NOMO-1 (cell line): ENCODE results near the gene THBS2.

Experiments used
- DNase-seq, 2 experiments: peaks; one replicate each; lab custom pipeline; 2025; ENCODE audit not compliant: unreplicated experiment in 2 of 2; lab: John Stamatoyannopoulos, UW

Gene THBS2

DNA sequence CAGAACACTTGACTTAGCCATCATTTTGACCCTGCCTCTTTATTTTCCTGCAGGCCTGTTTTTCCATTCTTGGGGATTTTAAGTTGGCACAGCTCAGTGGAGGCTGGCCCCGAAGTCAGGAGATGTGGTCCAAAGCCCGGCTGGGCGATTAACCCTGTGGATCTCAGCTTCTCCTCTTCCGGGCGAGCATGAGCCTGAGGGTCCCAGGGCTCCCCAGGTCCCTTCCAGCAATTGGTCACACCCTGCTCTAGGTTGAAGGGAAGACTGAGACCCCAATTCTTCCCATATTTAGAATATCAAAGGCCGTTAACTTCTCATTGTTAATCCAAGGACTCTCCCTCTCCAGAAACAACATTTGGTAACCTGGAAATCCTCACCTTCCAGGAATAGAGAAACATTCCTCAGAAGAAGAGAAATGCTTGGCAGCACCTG lies 2.3 kb downstream of the THBS2 start:
- DNase-seq: no peak

DNA sequence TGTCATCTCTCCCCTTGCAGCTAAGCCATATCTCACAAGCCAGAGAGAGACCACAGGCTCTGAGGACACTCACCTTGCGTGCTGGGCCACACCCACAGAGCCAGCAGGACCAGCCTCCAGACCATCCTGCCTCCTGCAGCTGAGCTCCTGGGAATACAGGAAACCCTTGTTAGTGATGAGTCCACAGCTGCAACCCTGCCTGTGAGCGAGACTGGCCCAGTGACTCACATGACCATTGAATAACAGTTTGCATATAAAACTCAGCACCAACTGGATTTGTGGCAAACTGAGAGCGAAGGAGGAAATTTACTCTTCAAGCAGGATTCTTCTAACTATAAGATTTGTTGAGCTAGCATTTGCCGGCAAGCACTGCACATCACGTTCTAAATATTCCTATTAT lies 3.0 kb downstream of the THBS2 start:
- DNase-seq: no peak

DNA sequence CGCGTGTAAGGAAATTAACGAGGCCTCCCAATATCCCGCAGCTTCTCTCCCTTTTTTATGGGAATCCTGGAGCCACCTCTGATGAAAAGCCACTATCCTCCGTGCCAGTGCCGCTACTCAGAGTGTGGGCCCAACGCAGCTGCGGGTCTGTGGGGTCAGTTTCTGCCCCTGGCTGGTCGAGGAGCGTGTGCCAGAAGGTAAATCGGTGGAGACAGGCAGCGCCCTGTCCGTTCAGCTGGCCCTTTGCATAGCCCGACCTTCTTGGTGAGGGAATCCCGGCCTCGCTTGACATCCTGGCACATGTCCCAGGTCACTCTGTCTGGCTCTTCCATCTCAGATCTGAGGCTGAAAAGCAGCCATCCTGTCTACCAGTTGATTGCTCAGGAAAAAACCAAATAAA lies 4.6 kb downstream of the THBS2 start:
- DNase-seq: no peak

DNA sequence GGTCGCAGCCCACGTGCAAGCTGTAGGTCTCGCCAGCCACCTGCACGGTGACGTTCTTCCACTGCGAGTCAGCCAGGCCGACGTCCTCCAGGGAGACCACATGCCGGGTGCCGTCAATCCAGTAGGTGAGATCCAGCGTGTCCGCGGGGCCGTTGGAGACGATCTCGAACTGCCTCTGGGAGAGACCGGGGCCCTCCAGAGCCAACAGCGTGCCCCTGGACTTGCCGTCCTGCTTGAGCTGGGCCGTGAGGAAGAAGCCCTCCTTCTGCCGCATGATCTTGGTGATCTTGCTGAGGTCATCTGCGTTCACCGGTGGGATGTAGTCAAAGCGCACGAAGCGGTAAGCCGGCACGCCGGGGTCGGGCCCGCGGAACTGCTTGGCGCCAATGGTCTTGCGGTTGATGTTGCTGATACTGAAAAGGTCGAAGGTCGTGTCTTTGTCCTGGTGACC lies 5.1 kb downstream of the THBS2 start:
- DNase-seq: no peak

DNA sequence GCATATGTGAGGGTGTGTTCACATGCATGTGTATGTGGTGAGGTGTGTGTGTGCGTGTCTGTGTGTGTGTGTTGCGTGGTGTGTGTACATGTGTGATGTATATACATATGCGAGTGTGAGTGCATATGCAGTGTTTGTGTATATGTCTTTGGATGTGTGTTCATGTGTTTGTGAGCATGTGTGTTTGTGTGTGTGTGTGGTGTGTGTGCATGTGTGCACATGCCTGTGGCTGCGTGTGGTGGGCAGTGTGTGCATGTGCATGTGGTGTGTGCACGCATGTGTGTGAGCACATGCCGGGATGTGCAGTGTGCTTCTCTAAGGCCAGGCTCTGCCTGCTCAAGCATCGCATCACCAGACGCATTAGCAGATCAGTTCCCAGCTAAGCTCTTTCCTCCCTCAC lies 5.7 kb downstream of the THBS2 start:
- no peak for DNase-seq

DNA sequence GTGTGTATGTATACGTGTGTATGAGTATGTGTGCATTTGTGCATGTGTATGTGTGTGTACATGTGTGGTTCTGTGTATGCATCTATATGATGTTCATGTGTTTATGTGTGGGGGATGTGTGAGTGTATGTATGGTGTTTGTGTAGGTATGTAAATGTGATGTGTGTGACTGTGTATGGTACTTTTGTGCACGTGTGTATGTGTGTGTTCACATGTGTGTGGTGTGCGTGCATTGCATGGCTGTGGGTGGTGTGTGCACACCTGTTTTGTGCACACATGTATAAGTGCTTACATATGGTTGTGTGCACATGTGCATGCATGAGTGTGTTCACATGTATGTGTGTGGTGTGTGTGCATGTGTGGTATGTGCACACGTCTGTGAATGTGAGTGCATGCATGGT lies 6.2 kb downstream of the THBS2 start:
- no peak for DNase-seq

DNA sequence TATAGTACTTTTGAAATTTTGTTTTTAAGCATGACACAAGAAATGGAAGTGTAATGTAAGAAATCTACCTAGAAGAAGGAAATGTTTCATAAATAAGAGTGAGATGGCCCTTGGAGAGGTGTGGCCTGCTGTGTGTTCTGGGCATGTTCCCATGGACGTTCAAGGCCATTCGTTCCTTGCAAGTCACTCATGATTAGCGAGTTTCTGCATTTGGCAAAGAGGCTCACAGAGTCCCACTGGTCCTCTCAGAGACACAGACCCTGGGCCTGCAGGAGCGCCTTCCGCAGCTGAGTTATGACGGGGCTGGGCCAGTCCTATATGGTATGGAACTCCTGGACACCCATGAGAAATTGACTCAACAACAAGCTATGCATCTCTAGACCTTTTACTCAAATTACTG lies 7.2 kb downstream of the THBS2 start:
- no peak for DNase-seq

DNA sequence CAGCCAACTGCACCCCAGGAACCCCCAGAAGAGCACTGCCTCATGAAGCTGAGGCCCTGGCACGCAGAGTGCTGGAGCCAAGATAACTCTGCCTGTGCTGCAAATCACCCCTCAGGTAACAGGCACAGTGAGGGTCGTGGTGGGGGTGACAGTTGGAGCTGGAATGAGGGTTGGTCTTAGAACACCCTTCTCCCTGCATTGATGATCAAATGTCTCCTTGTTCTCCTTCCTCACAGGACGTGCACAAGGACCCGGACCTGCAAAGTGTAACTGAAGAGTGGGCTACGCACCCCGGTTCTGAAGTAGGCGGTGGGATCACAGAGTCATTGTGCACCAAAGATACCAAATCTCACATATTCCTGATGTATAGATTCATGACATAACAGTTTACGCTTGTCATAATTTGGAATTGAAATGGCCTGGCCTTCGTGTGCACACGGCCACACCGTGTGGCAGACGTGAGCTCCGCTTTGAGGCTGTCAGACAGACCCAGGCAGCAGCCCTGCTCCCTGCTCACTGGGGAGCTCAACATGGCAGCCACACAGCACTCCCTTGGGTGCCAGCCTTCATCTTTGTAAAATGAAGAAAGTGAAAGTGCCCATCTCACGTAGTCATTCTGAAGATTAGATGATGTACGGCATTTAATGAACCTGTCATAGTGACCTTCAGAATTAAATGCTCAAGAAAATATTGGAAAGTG lies 8.8 kb downstream of the THBS2 start:
- DNase-seq: no peak

DNA sequence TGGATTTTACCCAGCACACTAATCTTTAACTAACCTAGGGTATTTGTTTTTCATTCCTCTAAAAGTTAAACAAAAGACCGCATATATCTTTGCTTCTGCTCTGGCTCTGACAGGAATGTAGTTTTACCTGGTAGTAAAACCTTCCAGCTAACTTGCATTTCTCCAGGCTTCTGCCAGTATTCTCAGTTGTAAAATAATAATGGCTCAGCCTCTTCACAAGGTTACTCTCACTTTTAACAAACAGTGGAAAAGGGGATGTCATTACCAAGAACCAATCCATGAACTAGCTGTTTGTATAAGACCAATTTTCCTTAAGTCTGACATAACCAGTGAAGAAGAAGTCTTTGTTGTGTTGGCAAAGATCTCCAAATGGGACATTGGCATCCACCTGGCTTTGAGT lies 10.0 kb downstream of the THBS2 start:
- DNase-seq: no peak

DNA sequence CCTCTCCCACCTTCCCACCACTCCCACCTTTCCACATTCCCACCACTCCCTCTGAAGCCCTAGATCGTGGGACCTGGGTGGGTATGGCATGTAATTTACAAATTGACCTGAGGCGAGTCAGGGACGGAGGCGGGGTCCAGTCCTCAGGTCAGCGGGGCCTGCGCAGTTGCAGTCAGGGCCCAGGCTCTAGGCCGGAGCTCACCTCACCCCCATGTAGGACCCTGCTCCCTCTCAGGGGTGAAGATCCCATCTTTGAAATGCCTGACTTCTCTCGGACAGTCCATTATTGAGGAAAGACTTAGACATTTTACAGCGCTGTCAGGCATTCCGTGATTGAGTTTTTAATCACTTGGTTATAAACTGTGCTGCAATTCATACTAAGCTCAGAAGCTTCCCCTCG lies 10.5 kb downstream of the THBS2 start:
- peak in 1 of 2 experiments; percentile 16 for DNase-seq

DNA sequence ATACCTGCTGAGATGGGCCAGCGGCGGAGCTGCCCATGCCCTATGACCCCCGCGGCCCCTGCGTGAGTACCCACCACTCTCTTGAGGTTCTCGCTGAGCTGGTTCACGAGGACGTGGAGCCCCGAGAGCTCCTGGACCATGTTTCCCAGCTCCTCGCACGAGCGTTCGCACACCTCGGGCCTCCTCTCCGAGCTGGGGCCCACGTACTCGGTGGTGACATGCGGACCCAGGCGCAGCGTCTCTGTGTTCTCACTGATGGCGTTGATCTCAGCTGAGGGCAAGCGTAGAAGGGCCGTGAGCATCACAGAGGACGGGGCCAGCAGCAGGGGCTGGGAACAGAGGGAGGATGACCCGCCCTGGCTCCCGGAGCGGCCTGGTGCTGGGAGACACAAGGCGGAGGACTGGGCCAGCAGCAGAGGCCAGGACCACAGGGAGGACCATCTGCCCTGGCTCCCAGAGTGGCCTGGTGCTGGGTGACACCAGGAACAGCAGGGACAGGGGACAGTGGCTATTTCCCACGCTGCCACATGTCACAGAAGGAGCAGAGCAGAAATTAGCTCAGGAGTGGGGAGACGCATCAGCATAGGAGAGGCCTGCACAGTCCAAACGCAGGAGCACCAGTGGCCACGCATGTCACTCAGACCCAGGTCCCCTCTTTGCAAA lies 11.8 kb downstream of the THBS2 start:
- peak in 1 of 2 experiments; percentile 44 for DNase-seq

DNA sequence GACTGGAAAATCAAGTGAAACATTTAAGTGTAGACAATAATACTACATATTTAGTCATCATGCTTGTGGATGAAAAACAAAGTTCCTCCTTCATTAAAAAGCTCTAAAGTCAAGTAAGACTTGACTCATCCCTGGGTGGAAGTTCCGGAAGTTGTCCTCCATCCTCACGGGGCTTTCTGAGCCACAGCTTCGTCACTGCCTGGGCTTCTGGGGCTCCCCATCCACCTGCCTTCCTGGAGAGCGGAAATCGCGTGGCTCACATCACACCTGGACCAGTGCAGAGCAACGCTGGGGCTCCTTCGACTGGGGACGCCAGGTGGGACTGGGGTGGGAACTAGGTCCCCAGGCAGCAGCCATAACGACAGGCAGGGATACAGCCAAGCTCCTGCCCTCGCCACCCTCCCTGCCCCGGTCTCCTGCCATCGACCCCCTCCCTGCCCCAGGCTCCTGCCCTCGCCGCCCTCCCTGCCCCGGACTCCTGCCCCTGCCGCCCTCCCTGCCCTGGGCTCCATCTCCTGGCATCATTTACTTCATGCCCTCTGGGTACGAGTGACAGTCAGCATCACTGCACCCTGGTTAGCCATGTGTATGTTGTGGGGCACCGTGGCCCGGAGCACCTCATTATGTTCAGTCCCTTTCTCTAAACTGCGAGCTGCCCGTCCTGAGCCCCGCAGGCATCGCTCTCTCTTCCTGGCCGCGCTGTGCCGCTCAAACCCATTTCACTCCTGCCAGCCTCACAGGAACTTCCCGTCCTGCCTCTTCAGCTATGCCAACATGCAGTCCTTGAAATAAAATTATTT lies 12.9 kb downstream of the THBS2 start:
- DNase-seq: no peak

DNA sequence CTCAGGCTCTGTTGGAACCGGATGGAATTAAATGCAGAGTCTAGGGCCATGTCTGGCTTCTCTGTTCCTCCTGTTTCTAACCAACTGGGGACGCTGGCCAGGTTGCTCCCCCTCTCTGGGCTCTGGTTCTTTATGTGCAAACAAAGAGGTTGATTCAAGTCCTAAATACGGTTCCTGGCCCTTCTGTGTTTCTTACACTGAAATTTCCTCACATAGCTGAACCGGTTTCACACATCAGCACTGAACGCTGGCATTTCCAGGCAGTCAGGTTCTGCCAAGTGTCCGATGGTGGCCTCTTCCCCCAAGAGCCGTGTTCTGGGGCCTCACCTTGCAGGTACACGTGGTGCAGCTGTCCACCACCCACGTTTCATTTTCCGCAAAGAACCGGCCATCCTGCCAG lies 13.5 kb downstream of the THBS2 start:
- no peak for DNase-seq

DNA sequence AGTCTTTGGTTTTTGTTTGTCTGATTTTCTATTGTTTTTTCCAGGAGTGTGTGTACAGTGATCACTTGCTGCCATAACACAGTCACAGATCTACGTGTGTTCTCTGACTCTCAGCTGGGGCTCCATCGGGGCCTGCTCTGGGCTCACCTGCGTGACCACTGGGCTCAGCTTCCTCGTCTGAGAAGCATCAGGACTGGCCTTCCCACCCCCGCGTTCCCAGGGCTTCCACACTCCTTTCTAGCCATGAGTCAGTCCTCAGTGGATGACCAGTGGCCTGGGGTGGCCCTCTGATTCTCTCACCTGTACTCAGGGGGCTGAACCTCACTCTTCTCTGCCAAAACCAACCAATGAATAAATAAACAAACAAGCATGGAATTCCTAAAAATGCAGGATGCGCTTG lies 14.5 kb downstream of the THBS2 start:
- DNase-seq: no peak

DNA sequence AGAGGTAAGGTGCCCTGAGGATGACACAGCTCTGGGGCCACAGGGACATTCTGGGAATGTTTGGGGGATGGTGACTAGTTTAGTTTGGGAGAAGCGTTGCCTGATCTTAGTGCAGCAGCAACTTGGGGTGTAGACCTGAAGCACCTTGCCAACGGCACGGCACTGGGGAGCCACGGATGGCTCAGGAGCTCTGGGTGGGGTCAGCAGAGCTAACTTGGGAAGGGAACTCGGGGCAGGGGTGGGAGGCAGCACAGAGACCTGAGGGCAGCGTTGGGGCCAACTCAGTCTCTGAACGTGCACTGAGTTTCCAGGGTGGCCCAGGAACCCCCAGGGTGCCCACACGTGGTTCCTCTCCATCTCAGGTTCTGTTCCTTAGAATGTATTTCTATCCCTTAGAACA lies 14.9 kb downstream of the THBS2 start:
- no peak for DNase-seq

DNA sequence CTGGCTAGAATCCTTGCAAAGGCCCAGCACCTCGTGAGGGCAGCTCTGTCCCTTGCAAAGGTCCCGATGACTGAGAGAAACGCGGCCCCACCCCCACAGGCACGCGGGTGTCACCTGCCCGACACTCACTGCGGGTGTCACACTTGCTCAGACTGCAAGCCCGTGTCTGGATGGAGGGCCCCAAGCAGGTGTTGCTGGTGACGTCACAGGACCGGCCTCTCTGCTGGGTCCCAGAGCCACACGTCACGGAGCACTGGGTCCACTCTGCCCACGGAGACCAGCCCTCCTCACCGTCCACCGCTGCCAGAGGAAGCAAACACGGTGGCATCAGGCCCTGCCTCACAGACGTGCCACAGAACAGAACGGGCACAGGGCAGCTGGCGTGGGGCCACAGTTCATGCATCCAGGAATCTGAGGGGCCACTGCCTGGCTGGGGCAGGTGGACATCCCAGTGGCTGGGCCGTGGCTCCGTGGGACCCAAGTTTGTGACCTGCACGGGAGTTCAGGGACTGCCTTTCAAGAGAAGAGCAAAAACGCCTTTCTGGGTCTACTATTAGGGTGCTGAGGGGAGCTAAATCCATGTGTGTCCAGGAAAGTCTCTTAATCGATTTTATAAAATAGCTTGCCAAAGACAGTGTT lies 16.0 kb downstream of the THBS2 start:
- no peak for DNase-seq

DNA sequence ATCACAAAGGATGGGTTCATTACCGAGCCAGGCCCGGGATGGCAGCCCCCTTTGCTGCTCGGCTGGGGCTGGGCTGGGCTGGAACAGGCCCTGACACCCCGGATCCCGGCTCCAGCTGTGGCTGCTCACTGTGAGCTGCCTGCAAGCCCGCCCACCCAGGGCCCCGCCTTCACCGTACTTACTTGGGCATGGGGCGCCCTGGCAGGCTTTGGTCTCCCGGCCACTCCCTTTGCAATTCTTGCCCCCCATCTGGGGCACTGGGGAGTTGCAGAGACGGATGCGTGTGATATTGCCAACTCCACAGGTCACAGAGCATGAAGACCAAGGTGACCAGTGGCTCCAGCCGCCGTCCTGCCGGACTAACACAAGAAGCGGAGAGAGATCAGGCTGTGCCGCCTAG lies 16.7 kb downstream of the THBS2 start:
- no peak for DNase-seq

DNA sequence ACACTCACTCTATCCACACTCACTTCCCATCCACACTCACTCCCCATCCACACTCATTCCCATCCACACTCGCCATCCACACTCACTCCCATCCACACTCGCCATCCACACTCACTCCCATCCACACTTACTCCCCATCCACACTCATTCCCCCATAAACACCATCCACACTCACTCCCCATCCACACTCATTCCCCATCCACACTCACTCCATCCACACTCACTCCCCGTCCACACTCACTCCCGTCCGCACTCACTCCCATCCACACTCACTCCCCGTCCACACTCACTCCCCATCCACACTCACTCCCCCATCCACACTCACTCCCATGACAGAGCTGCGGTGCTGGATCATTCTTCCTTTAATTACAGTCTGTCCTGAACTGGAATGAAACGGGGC lies 17.1 kb downstream of the THBS2 start:
- DNase-seq: no peak

DNA sequence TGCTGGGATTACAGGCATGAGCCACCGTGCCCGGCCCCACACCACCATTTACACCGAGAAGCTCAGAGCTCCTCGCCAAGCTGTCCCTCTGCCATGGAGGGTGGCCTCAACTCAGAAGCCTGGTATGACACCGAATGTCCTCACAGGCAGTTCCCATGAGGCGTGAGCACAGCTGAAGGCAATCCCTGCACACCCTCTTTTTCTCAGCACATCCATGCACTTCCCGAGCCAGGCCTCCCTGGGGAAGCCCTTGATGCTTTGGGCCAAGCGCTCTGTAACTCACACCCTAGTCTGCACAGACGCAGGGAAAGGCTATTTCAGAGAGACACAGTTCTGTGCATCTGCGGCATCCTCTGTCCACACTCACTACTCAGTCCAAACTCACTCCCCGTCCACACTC lies 18.4 kb downstream of the THBS2 start:
- no peak for DNase-seq

DNA sequence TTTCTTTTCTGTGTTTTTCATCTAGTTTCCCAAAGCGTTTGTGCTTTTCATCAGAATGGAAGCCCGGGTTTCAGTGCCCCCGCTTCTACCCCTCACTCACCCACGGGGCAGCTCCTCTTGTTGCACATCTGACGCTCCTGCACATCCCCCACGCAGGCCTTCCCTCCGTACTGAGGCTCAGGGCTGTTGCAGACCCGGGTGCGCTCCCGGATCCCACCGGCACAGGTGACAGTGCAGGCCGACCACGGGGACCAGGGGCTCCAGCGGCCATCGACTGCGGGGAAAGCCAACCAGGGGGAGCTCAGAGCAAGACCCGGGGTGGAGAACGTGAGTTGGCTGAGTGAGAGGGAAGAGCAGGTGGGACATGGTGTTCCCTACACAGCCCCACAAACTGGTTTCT lies 19.0 kb downstream of the THBS2 start:
- no peak for DNase-seq

DNA sequence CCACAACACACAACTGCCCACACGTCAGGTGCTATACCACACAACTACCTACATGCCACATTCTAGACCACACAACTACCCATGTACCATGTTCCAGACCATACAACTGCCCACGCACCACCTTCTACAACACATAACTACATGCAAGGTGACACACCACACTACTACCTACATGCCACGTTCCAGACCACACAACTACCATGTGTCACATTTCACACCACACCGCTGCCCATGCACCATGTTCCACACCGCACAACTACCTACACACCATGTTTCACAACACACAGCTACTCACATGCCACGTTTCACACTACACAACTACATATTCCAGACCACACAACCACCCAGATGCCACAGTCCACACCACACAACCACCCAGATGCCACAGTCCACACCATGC lies 19.8 kb downstream of the THBS2 start:
- no peak for DNase-seq
